HCT116 (cell line): ENCODE results near the gene RUNX1.

Experiments used
- ATF3 ChIP-seq: IDR thresholded peaks from 2 replicates; pipeline ENCODE4 v1.6.1; 2012
- EZH2 ChIP-seq: fragments of 200-600 bp; sonication (generic); IDR thresholded peaks from 2 replicates; pipeline ENCODE4 v1.6.1; 2017; ENCODE audit warnings: antibody characterized with exemption, mixed run types
- EZH2phosphoT487 ChIP-seq: fragments of 200-600 bp; IDR thresholded peaks from 2 replicates; pipeline ENCODE4 v1.6.1; 2018; ENCODE audit warnings: antibody characterized with exemption, borderline replicate concordance
- JUND ChIP-seq: IDR thresholded peaks from 2 replicates; pipeline ENCODE4 v1.6.1; 2012
- POLR2A ChIP-seq: IDR thresholded peaks from 2 replicates; pipeline ENCODE4 v1.7.0; 2011; ENCODE audit warnings: borderline replicate concordance; ENCODE audit not compliant: insufficient read depth, insufficient read length; ENCODE audit errors: extremely low read depth
- POLR2AphosphoS5 ChIP-seq: IDR thresholded peaks from 2 replicates; pipeline ENCODE4 v1.6.1; 2011; ENCODE audit warnings: mild to moderate bottlenecking, low read depth, low read length, moderate library complexity
- SIN3A ChIP-seq: IDR thresholded peaks from 2 replicates; pipeline ENCODE4 v1.6.1; 2012; ENCODE audit warnings: low read depth
- YY1 ChIP-seq: IDR thresholded peaks from 2 replicates; pipeline ENCODE4 v1.6.1; 2011; ENCODE audit warnings: low read length, low read depth, moderate library complexity, mild to moderate bottlenecking; ENCODE audit not compliant: insufficient replicate concordance; ENCODE audit errors: extremely low read depth
- ZNF274 ChIP-seq: fragments of 200-500 bp; sonication (Bioruptor generic); IDR thresholded peaks from 2 replicates; pipeline ENCODE4 v1.6.1; 2014; ENCODE audit warnings: mild to moderate bottlenecking, low read depth, low read length, inconsistent platforms
- TF ChIP-seq, protein P1 (sequence below), 3 experiments: fragments of 200-600 bp in 1 of 3; sonication (generic) in 1 of 3; IDR thresholded peaks in 2 of 3; conservative IDR thresholded peaks in 1 of 3; 2 replicates each; pipeline ENCODE4 v1.5.1; 2012 to 2017; ENCODE audit warnings: low read depth in 2 of 3, low read length in 2 of 3, antibody characterized with exemption in 1 of 3, borderline replicate concordance in 1 of 3, control low read depth in 1 of 3, mild to moderate bottlenecking in 1 of 3, mixed read lengths in 1 of 3, mixed run types in 1 of 3, moderate library complexity in 1 of 3; ENCODE audit not compliant: insufficient read depth in 1 of 3
- TF ChIP-seq, protein P2 (sequence below): IDR thresholded peaks from 2 replicates; pipeline ENCODE4 v1.6.1; 2012; ENCODE audit warnings: low read depth

GRCh38 chr21:34885626-34886239, 163.4 kb downstream of the RUNX1 start:
- TF ChIP-seq, protein P1, sequence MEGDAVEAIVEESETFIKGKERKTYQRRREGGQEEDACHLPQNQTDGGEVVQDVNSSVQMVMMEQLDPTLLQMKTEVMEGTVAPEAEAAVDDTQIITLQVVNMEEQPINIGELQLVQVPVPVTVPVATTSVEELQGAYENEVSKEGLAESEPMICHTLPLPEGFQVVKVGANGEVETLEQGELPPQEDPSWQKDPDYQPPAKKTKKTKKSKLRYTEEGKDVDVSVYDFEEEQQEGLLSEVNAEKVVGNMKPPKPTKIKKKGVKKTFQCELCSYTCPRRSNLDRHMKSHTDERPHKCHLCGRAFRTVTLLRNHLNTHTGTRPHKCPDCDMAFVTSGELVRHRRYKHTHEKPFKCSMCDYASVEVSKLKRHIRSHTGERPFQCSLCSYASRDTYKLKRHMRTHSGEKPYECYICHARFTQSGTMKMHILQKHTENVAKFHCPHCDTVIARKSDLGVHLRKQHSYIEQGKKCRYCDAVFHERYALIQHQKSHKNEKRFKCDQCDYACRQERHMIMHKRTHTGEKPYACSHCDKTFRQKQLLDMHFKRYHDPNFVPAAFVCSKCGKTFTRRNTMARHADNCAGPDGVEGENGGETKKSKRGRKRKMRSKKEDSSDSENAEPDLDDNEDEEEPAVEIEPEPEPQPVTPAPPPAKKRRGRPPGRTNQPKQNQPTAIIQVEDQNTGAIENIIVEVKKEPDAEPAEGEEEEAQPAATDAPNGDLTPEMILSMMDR (IDR thresholded peaks at IDR 0.05 in 2 of 3, conservative IDR thresholded peaks at IDR 0.05 in 1 of 3; ENCODE audit: borderline replicate concordance in 1 of 3, insufficient read depth in 1 of 3, low read depth in 2 of 3, low read length in 2 of 3), result no peak
- no peak for TF ChIP-seq POLR2A
- no peak for TF ChIP-seq EZH2phosphoT487
- no peak for TF ChIP-seq ATF3
- no peak for TF ChIP-seq JUND
- no peak for TF ChIP-seq SIN3A
- TF ChIP-seq, protein P2, sequence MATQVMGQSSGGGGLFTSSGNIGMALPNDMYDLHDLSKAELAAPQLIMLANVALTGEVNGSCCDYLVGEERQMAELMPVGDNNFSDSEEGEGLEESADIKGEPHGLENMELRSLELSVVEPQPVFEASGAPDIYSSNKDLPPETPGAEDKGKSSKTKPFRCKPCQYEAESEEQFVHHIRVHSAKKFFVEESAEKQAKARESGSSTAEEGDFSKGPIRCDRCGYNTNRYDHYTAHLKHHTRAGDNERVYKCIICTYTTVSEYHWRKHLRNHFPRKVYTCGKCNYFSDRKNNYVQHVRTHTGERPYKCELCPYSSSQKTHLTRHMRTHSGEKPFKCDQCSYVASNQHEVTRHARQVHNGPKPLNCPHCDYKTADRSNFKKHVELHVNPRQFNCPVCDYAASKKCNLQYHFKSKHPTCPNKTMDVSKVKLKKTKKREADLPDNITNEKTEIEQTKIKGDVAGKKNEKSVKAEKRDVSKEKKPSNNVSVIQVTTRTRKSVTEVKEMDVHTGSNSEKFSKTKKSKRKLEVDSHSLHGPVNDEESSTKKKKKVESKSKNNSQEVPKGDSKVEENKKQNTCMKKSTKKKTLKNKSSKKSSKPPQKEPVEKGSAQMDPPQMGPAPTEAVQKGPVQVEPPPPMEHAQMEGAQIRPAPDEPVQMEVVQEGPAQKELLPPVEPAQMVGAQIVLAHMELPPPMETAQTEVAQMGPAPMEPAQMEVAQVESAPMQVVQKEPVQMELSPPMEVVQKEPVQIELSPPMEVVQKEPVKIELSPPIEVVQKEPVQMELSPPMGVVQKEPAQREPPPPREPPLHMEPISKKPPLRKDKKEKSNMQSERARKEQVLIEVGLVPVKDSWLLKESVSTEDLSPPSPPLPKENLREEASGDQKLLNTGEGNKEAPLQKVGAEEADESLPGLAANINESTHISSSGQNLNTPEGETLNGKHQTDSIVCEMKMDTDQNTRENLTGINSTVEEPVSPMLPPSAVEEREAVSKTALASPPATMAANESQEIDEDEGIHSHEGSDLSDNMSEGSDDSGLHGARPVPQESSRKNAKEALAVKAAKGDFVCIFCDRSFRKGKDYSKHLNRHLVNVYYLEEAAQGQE, result no peak
- TF ChIP-seq ZNF274, result no peak
- no peak for TF ChIP-seq POLR2AphosphoS5
- TF ChIP-seq EZH2, result no peak
- TF ChIP-seq YY1, result no peak
